DMS79 (cell line): ENCODE results near the gene GNB3.

ENCODE experiments used
- DNase-seq: peaks from one replicate; lab custom pipeline; 2025; lab: John Stamatoyannopoulos, UW

GNB3 gene

GRCh38 chr12:6837370-6838060 is 3.2 kb upstream of the GNB3 start:
- DNase-seq, result no peak

GRCh38 chr12:6838854-6839253 is 1.9 kb upstream of the GNB3 start:
- DNase-seq, result no peak

GRCh38 chr12:6839482-6840201 is 1.1 kb upstream of the GNB3 start:
- no peak for DNase-seq

- DNase-seq, result no peak
These were observed 395 bp upstream of the GNB3 start for GRCh38 chr12:6840330-6840729.

GRCh38 chr12:6842075-6842474 is 1.4 kb downstream of the GNB3 start:
- DNase-seq, result no peak

GRCh38 chr12:6843118-6843902 is 2.6 kb downstream of the GNB3 start:
- no peak for DNase-seq

- no peak for DNase-seq
These were observed 4.7 kb downstream of the GNB3 start for GRCh38 chr12:6845395-6845794.

GRCh38 chr12:6846316-6846869 is 5.7 kb downstream of the GNB3 start:
- no peak for DNase-seq

- no peak for DNase-seq
These were observed 7.0 kb downstream of the GNB3 start for GRCh38 chr12:6847676-6848075.

GRCh38 chr12:6849427-6849826 is 8.7 kb downstream of the GNB3 start:
- DNase-seq, result no peak

- peak; percentile 13 for DNase-seq
These were observed 9.3 kb downstream of the GNB3 start for GRCh38 chr12:6849976-6850560.

GRCh38 chr12:6850796-6851152 is 10.0 kb downstream of the GNB3 start:
- no peak for DNase-seq

- peak; percentile 96 for DNase-seq
These were observed 10.6 kb downstream of the GNB3 start, which contains the start of gene CDCA3 for GRCh38 chr12:6851153-6851920. Gene CDCA3, minus strand, starts transcription at chr12:6851286. Its CDS starts 334 bp downstream, at chr12:6850952.

- peak; percentile 99 for DNase-seq
These were observed 11.4 kb downstream of the GNB3 start, which contains the start of gene USP5 for GRCh38 chr12:6851921-6852650. Gene USP5, plus strand, starts transcription at chr12:6852150. Its CDS starts 30 bp downstream, at chr12:6852180.

GRCh38 chr12:6852651-6853354 is 12.1 kb downstream of the GNB3 start:
- DNase-seq, result no peak

GRCh38 chr12:6853626-6854025 is 12.9 kb downstream of the GNB3 start:
- DNase-seq, result no peak

GRCh38 chr12:6854036-6854435 is 13.3 kb downstream of the GNB3 start:
- DNase-seq, result no peak

- no peak for DNase-seq
These were observed 14.6 kb downstream of the GNB3 start for GRCh38 chr12:6855322-6855721.

GRCh38 chr12:6858799-6859198 is 18.1 kb downstream of the GNB3 start:
- no peak for DNase-seq

- DNase-seq, result no peak
These were observed 19.4 kb downstream of the GNB3 start for GRCh38 chr12:6860116-6860515.
